ENCODE results near the gene PCSK7.
A peak's percentile ranks its signal among the peaks of the same experiment; 100 is the strongest.

- TF ChIP-seq POLR2A (IDR thresholded peaks at IDR 0.05) (no peak), CTCF (IDR thresholded peaks at IDR 0.05) (no peak), POLR2AphosphoS5 (IDR thresholded peaks at IDR 0.05; ENCODE audit: insufficient read depth in 1 of 2, low read depth in 1 of 2) (peak in 1 of 2 donors; percentile 33)
These were observed 11.3 kb downstream of the PCSK7 start for GRCh38 chr11:117220568-117220967.
